ENCODE measurements around the gene VSIG8. TPM values are rescaled to one million over a fixed set of nuclear protein-coding genes. Genes with fewer than 3 reads are reported as not detected.

The VSIG8 gene, protein sequence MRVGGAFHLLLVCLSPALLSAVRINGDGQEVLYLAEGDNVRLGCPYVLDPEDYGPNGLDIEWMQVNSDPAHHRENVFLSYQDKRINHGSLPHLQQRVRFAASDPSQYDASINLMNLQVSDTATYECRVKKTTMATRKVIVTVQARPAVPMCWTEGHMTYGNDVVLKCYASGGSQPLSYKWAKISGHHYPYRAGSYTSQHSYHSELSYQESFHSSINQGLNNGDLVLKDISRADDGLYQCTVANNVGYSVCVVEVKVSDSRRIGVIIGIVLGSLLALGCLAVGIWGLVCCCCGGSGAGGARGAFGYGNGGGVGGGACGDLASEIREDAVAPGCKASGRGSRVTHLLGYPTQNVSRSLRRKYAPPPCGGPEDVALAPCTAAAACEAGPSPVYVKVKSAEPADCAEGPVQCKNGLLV
- not detected for total RNA-seq
- polyA plus RNA-seq (2013, experiment 1 of 2), result not detected
- polyA plus RNA-seq (2013, experiment 2 of 2), result not detected
- long read RNA-seq, experiment 1, result 0 reads
- long read RNA-seq, experiment 2, result 0 reads
- long read RNA-seq, experiment 3, result 0 reads
- long read RNA-seq, experiment 4, result 0 reads

DNA sequence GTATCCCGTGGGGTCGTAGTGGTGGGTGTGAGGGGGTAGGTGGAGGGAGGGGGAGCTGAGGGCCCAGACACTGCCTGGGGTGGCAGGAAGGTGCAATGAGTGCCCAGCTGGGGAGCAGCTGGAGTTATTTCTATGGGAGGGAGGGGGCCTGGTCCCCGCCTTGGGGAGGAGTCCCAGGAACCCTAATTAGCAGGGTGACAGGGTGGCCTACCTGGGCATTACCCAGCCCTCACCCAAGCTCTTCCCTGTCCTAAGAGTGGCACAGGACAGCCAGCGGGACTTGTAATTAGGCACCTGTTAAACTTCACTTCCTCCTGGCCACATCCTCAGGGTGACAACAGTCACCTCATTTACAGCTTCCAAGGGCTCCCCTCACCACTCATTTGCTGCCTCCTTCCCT lies at the start of gene VSIG8:
VSIG8 (minus strand) TSS at position 101 of the 400 bp plus-strand sequence. CDS start 136 bp downstream, outside the sequence.
- H3K9ac ChIP-seq (ENCODE audit: extremely low read depth, low read length, poor library complexity, severe bottlenecking), result no peak within 1 kb of the TSS
- H3K4me1 ChIP-seq (ENCODE audit: control insufficient read depth, insufficient read depth, low read length), result peaks cover 7% of the 10 kb centered on the region
- TF ChIP-seq CTCF (conservative IDR thresholded peaks at IDR 0.05), result no peak
- no peak within 1 kb of the TSS for H3K27ac Mint-ChIP-seq
- no peak for DNase-seq
- no peaks in the 10 kb centered on the region for H3K36me3 ChIP-seq (ENCODE audit: control insufficient read depth, insufficient read depth, low read length)
- WGBS, 2 experiments (ENCODE audit: insufficient coverage in 1 of 2, insufficient read length in 1 of 2), result 88 to 100% methylated on average over 1 to 4 of the region's 4 CpGs
- H3K4me1 Mint-ChIP-seq, result peaks cover 3% of the 10 kb centered on the region
- no peak within 1 kb of the TSS for H3K4me3 ChIP-seq (ENCODE audit: low read length)
- H3K27me3 Mint-ChIP-seq (ENCODE audit: insufficient read depth), result peaks cover 39% of the 10 kb centered on the region
- H3K36me3 Mint-ChIP-seq (ENCODE audit: low read depth), result no peaks in the 10 kb centered on the region
- H3K27ac ChIP-seq (ENCODE audit: low read depth, low read length), result no peak within 1 kb of the TSS
- no peaks in the 10 kb centered on the region for H3K9me3 Mint-ChIP-seq
- H3K4me3 Mint-ChIP-seq, result no peak within 1 kb of the TSS
- peaks cover 14% of the 10 kb centered on the region for H3K27me3 ChIP-seq (ENCODE audit: control insufficient read depth, insufficient read depth, low read length, poor library complexity, severe bottlenecking)
- H3K9me3 ChIP-seq (ENCODE audit: control insufficient read depth, low read length), result no peaks in the 10 kb centered on the region

- DNase-seq, result no peak
- no peak overlapping the region for H3K4me3 Mint-ChIP-seq
- Histone ChIP-seq H3K27me3 (ENCODE audit: control insufficient read depth, insufficient read depth, low read length, poor library complexity, severe bottlenecking) (no peaks in the 10 kb centered on the region), H3K4me3 (ENCODE audit: low read length) (peak overlapping the region; percentile 38), H3K36me3 (ENCODE audit: control insufficient read depth, insufficient read depth, low read length) (peaks cover 9% of the 10 kb centered on the region), H3K27ac (ENCODE audit: low read depth, low read length) (no peak overlapping the region), H3K9me3 (ENCODE audit: control insufficient read depth, low read length) (no peaks in the 10 kb centered on the region), H3K4me1 (ENCODE audit: control insufficient read depth, insufficient read depth, low read length) (peaks cover 66% of the 10 kb centered on the region), H3K9ac (ENCODE audit: extremely low read depth, low read length, poor library complexity, severe bottlenecking) (peak overlapping the region; percentile 19)
- H3K27me3 Mint-ChIP-seq (ENCODE audit: insufficient read depth), result no peaks in the 10 kb centered on the region
- no peaks in the 10 kb centered on the region for H3K9me3 Mint-ChIP-seq
- no peak for TF ChIP-seq CTCF (conservative IDR thresholded peaks at IDR 0.05)
- H3K27ac Mint-ChIP-seq, result peak overlapping the region; percentile 97
- no peaks in the 10 kb centered on the region for H3K36me3 Mint-ChIP-seq (ENCODE audit: low read depth)
- WGBS, 2 experiments (ENCODE audit: insufficient coverage in 1 of 2, insufficient read length in 1 of 2), result 68 to 91% methylated on average over 4 to 6 of the region's 6 CpGs
- H3K4me1 Mint-ChIP-seq, result peaks cover 83% of the 10 kb centered on the region
These were observed 49.0 kb upstream of the VSIG8 start for GRCh38 chr1:159911326-159912070.

DNA sequence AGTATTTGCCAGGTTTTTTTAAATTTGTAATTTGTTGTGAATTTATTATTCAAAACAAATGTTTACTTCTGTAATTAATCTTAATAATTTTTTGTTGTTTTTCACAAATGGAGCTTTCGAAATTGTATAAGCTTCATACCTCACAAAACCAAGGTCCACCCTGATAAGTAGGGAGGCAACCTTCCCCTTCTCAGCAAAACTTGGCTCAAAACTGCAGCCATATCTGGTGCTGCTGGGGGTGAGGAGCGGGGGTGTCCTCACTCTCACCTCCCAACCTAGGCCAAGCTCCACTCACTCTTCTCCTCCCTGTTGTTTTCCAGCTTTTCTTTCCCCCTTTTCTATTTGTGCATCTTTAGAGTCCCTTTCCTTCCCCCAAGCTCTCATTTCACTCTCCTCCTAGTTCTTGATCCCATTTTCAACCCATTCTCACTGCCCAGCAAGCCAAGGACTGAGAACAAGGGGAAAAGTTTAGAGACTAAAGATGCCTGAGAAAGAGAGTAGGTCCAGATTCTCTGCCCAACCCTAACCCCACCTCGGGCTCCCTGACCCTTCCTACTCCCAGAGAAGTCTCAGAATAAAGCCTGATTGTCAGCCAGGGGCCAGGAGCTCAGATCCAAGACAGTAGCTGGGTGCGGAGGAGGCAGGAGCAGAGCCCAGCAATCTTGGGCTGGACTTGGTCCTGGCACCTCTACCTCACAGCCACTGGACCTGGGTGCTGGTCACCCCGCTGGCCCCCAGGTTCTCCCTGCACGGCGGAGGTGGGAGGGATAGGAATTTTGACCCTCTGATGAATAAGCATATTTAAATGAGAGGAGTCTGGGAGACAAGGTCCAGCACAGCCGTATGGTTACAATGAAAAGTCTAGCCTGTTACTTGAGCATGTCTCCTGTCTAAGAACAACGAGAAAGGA lies 45.8 kb upstream of the VSIG8 start:
- Mint-ChIP-seq H3K4me3 (no peak overlapping the region), H3K27me3 (ENCODE audit: insufficient read depth) (peaks cover 5% of the 10 kb centered on the region), H3K9me3 (peaks cover 9% of the 10 kb centered on the region), H3K27ac (peak overlapping the region; percentile 62), H3K36me3 (ENCODE audit: low read depth) (no peaks in the 10 kb centered on the region), H3K4me1 (peaks cover 53% of the 10 kb centered on the region)
- WGBS, 2 experiments (ENCODE audit: insufficient coverage in 1 of 2, insufficient read length in 1 of 2), result 89 to 91% methylated on average over 5 to 9 of the region's 9 CpGs
- Histone ChIP-seq H3K4me3 (ENCODE audit: low read length) (no peak overlapping the region), H3K9ac (ENCODE audit: extremely low read depth, low read length, poor library complexity, severe bottlenecking) (no peak overlapping the region), H3K36me3 (ENCODE audit: control insufficient read depth, insufficient read depth, low read length) (no peaks in the 10 kb centered on the region), H3K27ac (ENCODE audit: low read depth, low read length) (no peak overlapping the region), H3K9me3 (ENCODE audit: control insufficient read depth, low read length) (peaks cover 13% of the 10 kb centered on the region), H3K27me3 (ENCODE audit: control insufficient read depth, insufficient read depth, low read length, poor library complexity, severe bottlenecking) (no peaks in the 10 kb centered on the region), H3K4me1 (ENCODE audit: control insufficient read depth, insufficient read depth, low read length) (peaks cover 47% of the 10 kb centered on the region)
- no peak for DNase-seq
- no peak for TF ChIP-seq CTCF (conservative IDR thresholded peaks at IDR 0.05)
